Measurements from ENCODE around the gene RDH8.
"Not testable (repeated sequence)": the region's sequence is repeated elsewhere in the genome, so short reads cannot be mapped to it uniquely, and the experiment has no call there.

Gene RDH8

DNA sequence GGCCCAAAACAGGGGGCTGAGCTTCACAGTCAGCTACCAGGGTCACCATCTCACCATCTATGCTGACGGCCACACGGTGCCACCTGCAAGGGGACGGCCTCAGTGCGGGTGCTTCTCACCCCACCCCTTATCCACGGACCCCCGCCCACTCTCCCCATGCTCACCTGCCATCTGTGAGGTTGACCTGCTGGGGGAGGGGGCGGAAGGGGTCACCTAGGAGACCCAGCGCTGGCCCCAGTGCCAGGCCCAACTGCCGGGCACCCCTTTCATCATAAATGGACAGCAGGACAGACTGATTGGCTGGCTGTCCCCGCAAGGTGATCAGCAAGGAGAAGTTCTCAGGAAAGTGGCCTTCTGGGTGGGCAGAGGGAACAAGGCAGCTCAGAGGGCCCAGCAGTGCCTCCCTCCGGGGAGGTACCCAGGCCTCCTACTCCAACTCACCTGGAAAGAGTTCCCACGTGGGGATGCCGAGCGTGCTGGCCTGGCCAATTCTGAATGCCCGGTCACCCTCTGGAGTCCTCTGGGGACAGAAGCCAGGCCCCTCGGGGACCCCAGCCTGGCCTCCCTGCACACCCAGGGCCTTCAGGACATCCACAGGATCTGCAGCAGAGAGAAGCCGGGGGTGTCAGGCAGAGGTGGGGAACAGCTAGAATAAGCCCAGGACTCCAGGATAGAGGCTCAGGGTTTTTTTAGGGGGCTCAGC, 7.5 kb upstream of the RDH8 start:
- no peak for DNase-seq (ENCODE audit: low read depth, low spot score)

DNA sequence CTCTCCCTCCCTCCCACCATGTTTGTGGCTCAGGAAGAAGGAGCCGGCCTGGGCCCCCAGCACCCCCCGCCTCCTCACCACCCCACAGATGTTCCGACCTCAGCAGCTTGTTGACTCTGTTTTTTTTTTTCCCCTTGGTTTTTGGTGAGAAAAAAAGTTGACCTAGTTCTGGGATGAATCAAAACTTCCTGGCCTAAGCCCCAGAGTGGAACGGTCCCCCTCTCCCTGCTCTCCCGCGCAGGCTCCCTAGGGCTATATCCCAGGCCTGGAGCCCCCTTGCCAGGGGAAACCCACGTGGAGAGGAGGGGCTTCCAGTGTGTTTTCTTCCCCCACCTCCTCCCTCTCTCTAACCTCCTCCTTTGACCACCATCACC, 7.0 kb upstream of the RDH8 start:
- no peak for DNase-seq (ENCODE audit: low read depth, low spot score)

DNA sequence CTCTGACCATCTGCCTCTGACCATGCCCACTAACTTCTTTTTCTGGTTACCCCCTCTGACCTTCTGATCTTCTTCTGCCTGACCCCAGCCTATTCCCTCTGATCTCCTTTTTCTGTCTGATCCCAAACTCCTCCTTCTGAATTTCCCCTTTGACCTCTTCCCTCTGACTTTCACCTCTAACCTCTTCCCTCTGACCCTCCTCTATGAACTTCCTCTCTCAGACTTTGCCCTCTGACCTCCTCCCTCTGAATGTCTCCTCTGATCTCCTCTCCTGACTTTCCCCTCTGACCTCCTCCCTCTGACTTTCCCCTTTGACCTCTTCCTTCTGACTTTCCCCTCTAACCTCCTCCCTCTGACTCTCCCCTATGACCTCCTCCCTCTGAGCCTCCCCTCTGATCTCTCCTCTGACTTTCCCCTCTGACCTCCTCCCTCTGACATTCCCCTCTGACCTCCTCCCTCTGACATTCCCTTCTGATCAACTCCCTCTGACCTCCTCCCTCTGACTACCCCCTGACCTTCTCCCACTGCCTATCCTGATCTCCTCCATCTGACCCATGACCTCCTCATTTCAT, 6.4 kb upstream of the RDH8 start:
- DNase-seq (ENCODE audit: low read depth, low spot score) = no peak

DNA sequence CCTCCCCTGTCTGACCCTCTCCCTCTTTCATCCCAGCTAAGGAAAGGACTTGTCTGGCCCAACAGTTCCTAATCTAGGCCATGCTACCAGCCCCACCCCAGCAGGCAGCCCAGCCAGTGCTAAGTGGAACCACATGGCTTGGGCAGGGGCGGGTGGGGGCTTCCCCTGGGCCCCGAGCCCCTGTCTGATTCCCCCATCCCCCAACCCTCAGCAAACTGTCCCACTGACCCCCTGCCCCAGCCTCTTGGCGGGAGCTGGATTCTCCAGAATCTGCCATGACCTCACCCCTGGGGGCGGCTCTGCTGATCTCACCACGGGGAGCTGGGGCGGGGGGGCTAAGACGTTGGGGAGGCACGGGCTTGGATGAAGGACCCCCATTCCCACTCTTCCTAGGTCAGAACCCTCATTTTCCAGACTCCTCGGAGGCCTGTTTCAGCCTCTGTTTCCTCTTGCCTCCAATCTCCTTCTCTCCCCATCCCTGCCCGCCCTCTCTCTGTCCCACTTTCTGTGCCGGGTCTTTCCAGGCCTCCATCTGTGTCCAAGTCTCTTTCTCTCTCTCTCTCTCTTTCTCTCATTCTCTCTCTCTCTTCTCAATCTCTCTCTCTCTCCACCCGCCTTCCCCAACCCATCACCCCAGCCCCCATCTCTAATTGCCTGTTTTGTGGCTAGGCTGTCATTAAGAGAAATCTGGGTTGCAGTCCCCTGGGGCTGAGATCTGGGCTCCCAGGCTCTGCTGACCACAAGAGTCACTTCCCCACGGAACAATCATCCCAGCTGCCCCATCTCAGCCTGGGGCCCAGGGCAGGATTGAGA, 5.7 kb upstream of the RDH8 start:
- DNase-seq (ENCODE audit: low read depth, low spot score) = no peak

DNA sequence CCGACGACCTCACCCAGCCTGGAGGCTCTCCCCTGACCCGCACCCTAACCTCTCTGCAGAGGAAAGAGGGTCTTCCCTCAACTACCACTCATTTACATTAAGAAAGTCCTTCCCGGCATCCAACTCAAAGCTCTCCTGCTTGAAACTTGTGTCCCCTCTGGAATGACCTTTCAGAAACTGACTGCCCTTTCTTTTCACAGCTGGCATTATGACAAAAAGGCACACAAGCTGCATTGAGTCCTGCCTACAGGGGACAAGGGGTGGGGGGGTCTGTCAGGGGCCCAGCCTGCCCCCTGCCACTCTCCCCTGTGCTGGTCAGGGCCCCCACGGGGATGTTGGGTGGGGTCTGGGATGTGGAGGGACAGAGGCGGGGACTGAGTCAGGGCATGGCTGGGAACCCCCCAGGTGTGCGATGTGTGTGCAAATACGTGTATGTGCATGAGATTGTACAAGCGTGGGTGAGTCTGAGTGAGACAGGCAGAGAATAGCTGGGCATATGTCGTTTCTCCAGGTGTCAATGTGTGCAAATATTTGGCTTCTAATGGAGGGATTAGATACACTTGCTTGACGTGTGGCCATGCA, 5.0 kb upstream of the RDH8 start:
- DNase-seq (ENCODE audit: low read depth, low spot score) = no peak

DNA sequence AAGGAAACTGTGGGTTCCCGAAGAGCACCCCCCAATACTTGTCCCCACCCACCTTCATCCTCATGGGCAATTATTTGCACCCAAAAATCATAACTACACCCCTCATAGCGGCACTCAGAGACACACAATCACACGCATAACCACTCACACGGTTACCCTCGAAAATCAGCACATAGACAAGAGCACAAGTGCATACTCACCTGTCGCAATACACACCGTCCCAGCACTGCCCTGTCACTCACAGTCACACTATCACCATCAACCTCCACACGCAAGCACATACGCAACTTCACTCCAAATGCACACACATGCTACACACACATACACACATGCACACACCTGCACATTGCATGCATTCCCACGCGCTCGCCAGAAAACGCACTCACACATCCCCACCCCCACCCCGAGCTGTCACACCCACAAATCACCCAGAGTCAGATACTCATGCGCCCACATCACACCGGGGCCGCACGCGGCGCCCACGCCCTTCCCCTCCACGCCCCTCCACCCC, 3.5 kb upstream of the RDH8 start:
- DNase-seq (ENCODE audit: low read depth, low spot score) = no peak

DNA sequence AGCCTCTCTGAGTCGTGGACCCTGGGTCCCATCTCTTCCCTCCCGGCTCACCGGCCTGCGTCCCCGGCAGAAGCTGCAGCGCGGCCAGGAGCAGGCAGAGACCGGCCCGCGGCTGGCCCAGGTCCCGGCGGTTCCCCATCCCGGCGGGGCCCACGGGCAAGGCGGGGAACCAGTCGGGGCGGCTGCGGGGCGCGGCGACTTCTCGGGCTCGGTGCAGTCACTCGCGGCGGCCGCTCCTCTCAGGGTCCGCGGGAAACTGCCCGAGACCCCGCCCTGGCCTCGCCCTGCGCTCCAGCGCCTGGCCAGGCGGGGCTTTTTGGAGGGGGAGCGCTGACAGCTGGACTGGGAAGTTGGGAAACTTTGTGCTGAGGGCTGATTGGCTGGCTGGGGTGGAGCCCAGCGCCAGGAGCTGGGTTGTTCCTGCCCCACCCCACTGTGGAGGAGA, 3.0 kb upstream of the RDH8 start, which contains the start of gene COL5A3:
Gene COL5A3 (minus strand): TSS at position 258 of the 445 bp plus-strand sequence. CDS start 119 bp downstream, at position 139.
- no peak for DNase-seq (ENCODE audit: low read depth, low spot score)

DNA sequence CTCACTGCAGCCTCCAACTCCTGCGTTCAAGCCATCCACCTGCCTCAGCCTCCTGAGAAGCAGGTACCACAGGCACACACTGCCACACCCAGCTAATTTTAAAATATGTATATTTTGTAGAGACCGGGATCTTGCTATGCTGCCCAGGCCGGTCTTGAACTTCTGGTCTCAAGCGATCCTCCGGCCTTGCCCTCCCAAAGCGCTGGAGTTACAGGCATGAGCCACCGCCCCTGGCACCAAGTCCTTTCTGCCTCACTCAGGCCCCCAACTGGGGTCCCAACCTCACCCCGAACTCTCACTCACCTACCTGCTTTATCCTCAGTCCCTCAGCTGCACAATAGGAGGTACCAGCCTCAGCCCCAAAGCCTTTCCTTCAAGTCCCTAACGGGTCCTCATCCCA, 2.3 kb upstream of the RDH8 start:
- no peak for DNase-seq (ENCODE audit: low read depth, low spot score)

DNA sequence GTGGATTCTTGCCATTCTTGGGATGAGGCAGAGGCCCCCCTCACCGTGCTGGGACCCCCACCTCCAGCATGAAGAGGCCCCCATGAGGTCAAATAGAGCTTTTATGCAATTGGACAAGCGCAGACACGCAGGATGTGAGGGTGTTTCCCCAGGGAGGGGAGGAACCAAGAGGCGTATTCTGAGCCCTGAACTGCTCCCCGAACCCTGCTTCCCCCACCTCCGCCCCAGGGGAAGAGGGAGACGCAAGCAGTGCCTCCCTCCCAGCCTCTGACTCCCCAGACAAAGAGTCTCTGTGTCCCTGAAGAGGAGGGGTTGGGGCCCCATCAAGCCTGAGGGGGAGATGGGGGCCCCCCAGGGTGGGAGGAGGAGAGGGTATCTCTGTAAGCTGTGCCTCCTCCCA, 1.3 kb upstream of the RDH8 start:
- no peak for DNase-seq (ENCODE audit: low read depth, low spot score)

DNA sequence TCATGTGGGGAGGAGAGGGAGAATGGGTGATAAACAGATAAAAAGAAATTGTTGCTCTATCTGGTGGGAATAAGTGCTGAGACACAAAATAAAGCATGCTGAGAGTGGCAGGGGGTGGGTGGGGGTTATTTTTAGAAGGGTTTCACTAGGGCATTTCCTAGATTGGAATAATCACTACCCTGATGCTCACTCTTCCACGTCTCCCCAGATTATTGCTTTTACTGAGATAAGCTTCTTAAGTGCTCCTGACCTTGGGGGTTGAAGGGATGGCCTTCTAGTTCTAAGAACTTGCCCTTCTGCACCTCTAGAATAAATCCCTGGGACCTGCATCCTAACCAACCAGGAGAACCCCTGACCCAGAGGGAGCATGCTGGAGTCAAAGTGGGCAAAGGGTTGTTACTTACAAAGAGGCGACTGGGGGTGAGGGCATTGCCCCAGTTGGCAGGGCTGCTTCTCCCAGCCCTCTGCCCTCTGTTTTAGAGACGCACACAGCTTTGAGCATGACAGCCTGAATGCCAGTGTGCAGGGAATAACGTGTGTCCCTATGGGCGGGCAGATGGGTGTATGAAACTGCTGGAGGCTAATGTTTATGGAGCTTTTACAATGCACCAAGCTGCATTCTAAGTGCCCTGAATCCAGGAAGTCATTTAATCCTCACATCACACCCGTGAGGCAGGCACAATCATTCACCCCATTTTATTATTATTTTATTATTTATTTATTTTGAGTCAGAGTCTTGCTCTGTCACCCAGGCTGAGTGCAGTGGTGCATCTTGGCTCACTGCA, 743 bp downstream of the RDH8 start:
- DNase-seq (ENCODE audit: low read depth, low spot score) = no peak

DNA sequence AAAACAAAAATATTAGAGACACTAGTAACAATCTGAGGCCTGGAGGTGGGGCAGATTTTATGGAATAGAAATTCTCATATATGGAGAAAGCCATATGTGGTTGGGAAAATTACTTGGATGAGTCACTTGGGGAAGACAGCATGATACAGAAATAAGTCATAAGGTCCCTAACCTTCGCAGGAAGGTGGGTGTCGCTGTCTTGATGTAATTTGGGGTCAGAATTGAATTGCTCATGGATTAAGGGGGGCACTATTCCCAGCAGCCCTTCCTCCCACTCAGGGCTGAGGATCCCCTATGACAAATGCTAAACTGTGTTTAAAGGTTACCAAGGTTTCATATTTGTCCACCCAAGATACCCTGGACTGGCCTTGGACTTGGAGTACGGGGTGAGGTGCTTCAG, 5.0 kb downstream of the RDH8 start:
- DNase-seq (ENCODE audit: low read depth, low spot score) = no peak

DNA sequence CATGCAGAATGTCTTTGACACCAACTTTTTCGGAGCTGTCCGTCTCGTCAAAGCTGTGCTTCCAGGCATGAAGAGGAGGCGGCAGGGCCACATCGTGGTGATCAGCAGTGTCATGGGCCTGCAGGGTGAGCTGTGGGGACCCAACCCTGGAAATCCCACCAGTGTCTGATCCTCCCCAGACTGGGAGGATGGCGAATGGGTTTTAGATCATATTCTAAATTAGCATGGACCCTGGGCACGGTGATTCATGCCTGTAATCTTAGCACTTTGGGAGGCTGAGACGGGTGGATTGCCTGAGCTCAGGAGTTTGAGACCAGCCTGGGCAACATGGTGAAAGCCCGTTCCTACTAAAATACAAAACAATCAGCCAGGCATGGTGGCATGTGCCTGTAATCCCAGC, 5.5 kb downstream of the RDH8 start:
- no peak for DNase-seq (ENCODE audit: low read depth, low spot score)

DNA sequence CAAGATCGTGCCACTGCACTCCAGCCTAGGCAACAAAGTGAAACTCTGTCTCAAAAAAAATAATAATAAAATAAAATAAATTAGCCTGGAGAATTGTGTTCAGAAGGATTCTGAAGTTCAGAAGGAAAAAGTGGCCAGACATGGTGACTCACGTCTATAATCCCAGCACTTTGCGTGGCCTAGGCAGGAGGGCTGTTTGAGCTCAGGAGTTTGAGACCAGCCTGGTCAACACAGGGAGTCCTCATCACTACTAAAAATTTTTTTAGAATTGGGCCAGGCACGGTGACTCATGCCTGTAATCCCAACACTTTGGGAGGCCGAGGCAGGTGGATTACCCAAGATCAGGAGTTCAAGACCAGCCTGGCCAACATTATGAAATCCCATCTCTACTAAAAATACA, 6.0 kb downstream of the RDH8 start:
- no peak for DNase-seq (ENCODE audit: low read depth, low spot score)

DNA sequence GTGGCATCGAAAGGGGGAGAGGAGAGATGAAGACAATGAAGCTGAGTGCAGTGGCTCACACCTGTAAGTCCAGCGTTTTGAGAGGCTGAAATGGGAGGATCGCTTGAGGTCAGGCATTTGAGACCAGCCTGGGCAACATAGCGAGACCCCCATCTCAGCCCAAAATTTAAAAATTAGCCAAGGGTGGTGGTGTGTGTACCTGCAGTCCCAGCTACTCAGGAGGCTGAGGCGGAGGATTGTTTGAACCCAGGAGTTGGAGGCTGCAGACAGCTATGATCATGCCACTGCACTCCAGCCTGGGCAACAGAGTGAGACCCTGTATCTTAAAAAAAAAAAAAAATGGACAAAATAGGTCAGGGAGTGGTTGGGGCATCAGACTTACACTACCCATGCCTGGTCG, 7.6 kb downstream of the RDH8 start:
- no peak for DNase-seq (ENCODE audit: low read depth, low spot score)

DNA sequence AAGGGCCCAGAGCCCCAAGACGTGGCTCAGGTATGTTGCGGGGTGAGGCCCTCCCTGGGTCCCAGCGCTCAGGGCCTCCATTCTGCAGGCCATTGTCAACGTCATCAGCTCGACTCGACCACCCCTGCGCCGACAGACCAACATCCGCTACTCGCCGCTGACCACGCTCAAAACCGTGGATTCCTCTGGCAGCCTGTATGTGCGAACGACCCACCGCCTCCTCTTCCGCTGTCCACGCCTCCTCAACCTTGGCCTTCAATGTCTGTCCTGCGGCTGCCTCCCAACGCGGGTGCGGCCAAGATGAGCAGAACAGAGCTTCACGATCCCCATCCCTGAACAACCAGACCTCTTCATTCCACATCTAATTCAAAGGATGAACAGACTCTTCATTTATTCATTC, 8.2 kb downstream of the RDH8 start:
- no peak for DNase-seq (ENCODE audit: low read depth, low spot score)

DNA sequence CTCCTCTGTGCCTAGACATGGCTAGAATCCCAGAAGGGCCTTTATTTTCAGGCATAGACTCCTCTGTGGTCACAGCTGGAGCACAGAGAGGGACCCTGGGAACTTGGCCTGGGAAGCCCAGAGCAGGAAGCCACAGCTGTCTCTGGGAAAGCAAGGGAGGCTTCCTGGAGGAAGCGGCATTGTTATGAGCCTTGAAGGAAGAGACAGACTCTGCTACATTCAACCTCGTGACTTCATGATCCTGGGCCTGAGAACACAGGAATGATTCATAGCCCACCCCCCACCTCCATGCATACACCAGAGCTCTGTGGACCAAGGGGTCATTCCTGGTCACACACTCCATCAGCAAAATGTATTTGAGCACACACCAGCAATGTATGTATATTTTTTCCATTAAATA, 8.6 kb downstream of the RDH8 start:
- DNase-seq (ENCODE audit: low read depth, low spot score) = no peak

DNA sequence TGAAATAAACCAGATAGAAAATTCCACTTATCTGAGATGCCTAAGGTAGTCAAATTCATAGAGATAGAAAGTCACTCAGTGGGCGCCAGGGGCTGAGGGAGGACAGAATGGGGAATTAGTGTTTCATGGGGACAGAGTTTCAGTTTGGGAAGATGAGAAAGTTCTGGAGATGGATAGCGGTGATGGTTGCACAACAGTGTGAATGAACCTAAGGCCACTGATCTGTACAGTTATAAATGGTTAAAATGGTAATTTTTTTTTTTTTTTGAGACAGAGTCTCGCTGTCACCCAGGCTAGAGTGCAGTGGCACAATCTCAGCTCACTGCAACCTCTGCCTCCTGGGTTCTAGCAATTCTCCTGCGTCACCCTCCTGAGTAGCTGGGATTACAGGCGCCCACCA, 9.8 kb downstream of the RDH8 start:
- not testable (repeated sequence) for DNase-seq (ENCODE audit: low read depth, low spot score)

DNA sequence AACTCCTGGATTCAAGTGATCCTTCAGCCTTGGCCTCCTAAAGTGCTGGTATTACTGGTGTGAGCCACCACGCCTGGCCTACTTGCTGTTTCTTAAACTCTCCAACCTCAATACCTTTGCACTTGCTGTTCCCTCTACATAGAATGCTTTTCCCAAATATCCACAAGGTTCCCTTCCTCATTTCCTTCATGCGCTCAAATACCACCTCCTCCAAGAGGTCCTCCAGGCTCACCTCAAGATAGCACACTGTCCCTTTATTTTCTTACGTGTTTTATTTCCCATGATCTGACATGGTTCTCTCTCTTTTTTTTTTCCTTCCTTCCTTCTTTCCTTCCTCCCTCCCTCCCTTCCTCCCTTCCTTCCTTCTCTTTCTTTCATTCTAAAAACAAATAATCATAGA, 13.5 kb downstream of the RDH8 start:
- no peak for DNase-seq (ENCODE audit: low read depth, low spot score)

DNA sequence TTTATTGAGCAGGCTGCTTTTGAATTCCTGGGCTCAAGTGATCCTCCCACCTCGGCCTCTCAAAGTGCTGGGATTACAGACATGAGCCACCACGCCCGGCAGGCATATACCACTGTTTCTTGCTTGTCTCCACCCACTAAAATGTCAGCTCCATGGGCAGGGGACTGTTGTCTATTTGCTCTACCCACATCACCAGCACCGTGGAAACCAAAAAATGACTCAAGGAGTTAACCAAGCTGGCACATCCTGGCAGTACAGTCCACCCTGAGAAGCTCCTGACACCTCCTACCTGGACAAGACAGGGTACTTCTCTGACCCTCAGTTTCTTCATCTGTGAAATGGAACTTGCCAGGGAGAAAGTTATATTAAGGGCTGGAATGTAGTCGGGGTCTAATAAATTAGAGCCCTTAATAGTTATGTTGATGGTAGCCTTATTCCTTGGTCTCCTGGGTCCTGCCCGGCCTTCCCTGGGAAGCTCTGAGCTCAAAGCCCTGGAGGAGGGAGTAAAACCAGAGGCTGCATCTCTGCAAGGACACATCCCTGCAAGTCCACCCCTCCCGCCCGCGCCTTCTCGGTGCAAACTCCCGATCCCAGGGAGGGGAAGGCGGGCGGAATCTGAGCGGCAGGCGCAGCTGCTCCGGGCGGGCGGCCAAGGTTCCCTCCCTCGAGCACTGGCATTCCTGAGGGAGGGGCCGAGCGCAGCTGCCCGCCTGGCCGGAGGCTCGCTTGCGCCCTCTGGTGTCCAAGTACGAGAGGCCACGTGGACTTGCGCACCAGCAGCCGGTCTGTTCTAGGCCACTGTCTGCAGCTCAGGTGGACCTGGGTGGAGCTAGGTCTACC, 14.1 kb downstream of the RDH8 start:
- DNase-seq (ENCODE audit: low read depth, low spot score) = peak; percentile 74

DNA sequence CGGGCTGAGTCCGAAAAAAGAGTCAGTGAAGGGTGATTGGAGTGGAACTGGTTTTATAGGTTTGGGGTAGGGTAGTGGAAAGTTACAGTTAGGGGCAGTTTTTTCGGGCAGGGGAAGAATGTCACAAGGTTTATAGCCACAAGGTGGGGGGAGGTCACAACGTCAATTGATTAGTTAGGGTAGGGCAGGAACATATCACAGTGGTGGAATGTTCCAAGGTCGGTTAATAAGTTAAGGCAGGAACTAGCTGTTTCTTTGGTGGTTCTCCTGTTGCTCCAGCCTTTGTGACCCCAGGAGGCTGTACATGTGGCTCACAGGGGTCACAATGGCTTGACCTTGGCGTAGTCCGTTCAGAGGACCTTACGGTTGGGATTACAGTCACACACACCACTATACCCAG, 20.3 kb downstream of the RDH8 start:
- no peak for DNase-seq (ENCODE audit: low read depth, low spot score)

All from iPS DF 19.7 (cell line).